HG02884 (cell line): Measurements from ENCODE around the gene HDAC3.
A peak's percentile ranks its signal among the peaks of the same experiment; 100 is the strongest.

Experiments used
- ATAC-seq: cut with Tn5 transposase; IDR thresholded peaks from one replicate; pipeline ENCODE4 v1.9.1; 2021; ENCODE audit warnings: mild to moderate bottlenecking, moderate library complexity; ENCODE audit not compliant: unreplicated experiment

HDAC3 gene

GRCh38 chr5:141605523-141606277, 30.9 kb downstream of the HDAC3 start:
- ATAC-seq: peak; percentile 93

GRCh38 chr5:141603923-141604717, 32.5 kb downstream of the HDAC3 start:
- ATAC-seq: no peak

- no peak for ATAC-seq
Observed at GRCh38 chr5:141602606-141603005, 34.0 kb downstream of the HDAC3 start.

- ATAC-seq: no peak
Observed at GRCh38 chr5:141598391-141599345, 38.0 kb downstream of the HDAC3 start.

- ATAC-seq: no peak
Observed at GRCh38 chr5:141597814-141598213, 38.8 kb downstream of the HDAC3 start.

- no peak for ATAC-seq
Observed at GRCh38 chr5:141597394-141597793, 39.3 kb downstream of the HDAC3 start.

GRCh38 chr5:141596867-141597266, 39.8 kb downstream of the HDAC3 start:
- no peak for ATAC-seq

- ATAC-seq: no peak
Observed at GRCh38 chr5:141590127-141590526, 46.5 kb downstream of the HDAC3 start.

- no peak for ATAC-seq
Observed at GRCh38 chr5:141586246-141586645, 50.4 kb downstream of the HDAC3 start.

GRCh38 chr5:141585594-141585993, 51.1 kb downstream of the HDAC3 start:
- ATAC-seq: no peak

- ATAC-seq: no peak
Observed at GRCh38 chr5:141574122-141574510, 62.5 kb downstream of the HDAC3 start.

- no peak for ATAC-seq
Observed at GRCh38 chr5:141573489-141574121, 63.0 kb downstream of the HDAC3 start.
